ENCODE results near the gene KRT7. TPM values are rescaled to one million over a fixed set of nuclear protein-coding genes. Genes with fewer than 3 reads are reported as not detected.

KRT7 gene
- 4.9 and 5.1 TPM in 2 replicates for total RNA-seq (2014; rRNA removed; shearing (Covaris generic))
- polyA plus RNA-seq (2015; cell fraction: cytosol; rRNA removed) = 29.7 and 34.4 TPM in 2 replicates
- polyA plus RNA-seq (2015; cell fraction: nucleus; rRNA removed) = 10.8 and 15.8 TPM in 2 replicates

GRCh38 chr12:52232674-52233461, at the start of gene KRT7:
KRT7 (plus strand) TSS chr12:52233243; CDS start chr12:52233297, 54 bp downstream.
- no peak for DNase-seq (ENCODE audit: low read depth)

GRCh38 chr12:52183544-52183910, 49.5 kb upstream of the KRT7 start:
- no peak for DNase-seq (ENCODE audit: low read depth)

- DNase-seq (ENCODE audit: low read depth) = no peak
Observed at GRCh38 chr12:52183971-52184370, 49.1 kb upstream of the KRT7 start.

- DNase-seq (ENCODE audit: low read depth) = no peak
Observed at GRCh38 chr12:52184813-52185212, 48.2 kb upstream of the KRT7 start.

- no peak for DNase-seq (ENCODE audit: low read depth)
Observed at GRCh38 chr12:52185400-52185967, 47.6 kb upstream of the KRT7 start.

GRCh38 chr12:52186118-52186840, 46.8 kb upstream of the KRT7 start:
- peak; percentile 85 for DNase-seq (ENCODE audit: low read depth)

GRCh38 chr12:52187206-52187605, 45.8 kb upstream of the KRT7 start:
- no peak for DNase-seq (ENCODE audit: low read depth)

GRCh38 chr12:52187640-52188039, 45.4 kb upstream of the KRT7 start:
- DNase-seq (ENCODE audit: low read depth) = no peak

GRCh38 chr12:52188658-52189057, 44.4 kb upstream of the KRT7 start:
- DNase-seq (ENCODE audit: low read depth) = no peak

GRCh38 chr12:52189376-52190174, 43.5 kb upstream of the KRT7 start:
- peak; percentile 71 for DNase-seq (ENCODE audit: low read depth)

- peak; percentile 68 for DNase-seq (ENCODE audit: low read depth)
Observed at GRCh38 chr12:52190860-52191729, 41.9 kb upstream of the KRT7 start.

- peak; percentile 99 for DNase-seq (ENCODE audit: low read depth)
Observed at GRCh38 chr12:52191841-52192791, 40.9 kb upstream of the KRT7 start, which contains the start of gene KRT80. KRT80 (minus strand) TSS chr12:52192014; CDS start chr12:52191902, 112 bp downstream.

GRCh38 chr12:52193532-52193931, 39.5 kb upstream of the KRT7 start:
- no peak for DNase-seq (ENCODE audit: low read depth)

- DNase-seq (ENCODE audit: low read depth) = no peak
Observed at GRCh38 chr12:52193991-52194390, 39.1 kb upstream of the KRT7 start.

- no peak for DNase-seq (ENCODE audit: low read depth)
Observed at GRCh38 chr12:52195065-52195730, 37.8 kb upstream of the KRT7 start.

- peak; percentile 53 for DNase-seq (ENCODE audit: low read depth)
Observed at GRCh38 chr12:52197371-52198231, 35.4 kb upstream of the KRT7 start.

GRCh38 chr12:52198454-52199215, 34.4 kb upstream of the KRT7 start:
- no peak for DNase-seq (ENCODE audit: low read depth)
